AG09309 (cell line): ENCODE results near the gene ZNF688.
"Not testable (repeated sequence)": the region's sequence is repeated elsewhere in the genome, so short reads cannot be mapped to it uniquely, and the experiment has no call there.

Experiments used
- DNase-seq: peaks from one replicate; pipeline ENCODE4 v3.0.0-alpha.2; 2010; ENCODE audit warnings: low read depth
- H3K4me3 ChIP-seq: 2 replicates; pipeline ENCODE4 v1.5.1; 2011; ENCODE audit warnings: mild to moderate bottlenecking, low read depth, low read length, moderate library complexity; ENCODE audit not compliant: control insufficient read depth
- TF ChIP-seq, protein P1 (sequence below): IDR thresholded peaks from 2 replicates; pipeline ENCODE4 v1.5.1; 2011; ENCODE audit warnings: mild to moderate bottlenecking, low read depth, low read length, inconsistent platforms; ENCODE audit not compliant: insufficient read depth, control insufficient read depth; ENCODE audit errors: missing control alignments

The ZNF688 gene

GRCh38 chr16:30601966-30602365 is 30.5 kb upstream of the ZNF688 start:
- TF ChIP-seq, protein P1, sequence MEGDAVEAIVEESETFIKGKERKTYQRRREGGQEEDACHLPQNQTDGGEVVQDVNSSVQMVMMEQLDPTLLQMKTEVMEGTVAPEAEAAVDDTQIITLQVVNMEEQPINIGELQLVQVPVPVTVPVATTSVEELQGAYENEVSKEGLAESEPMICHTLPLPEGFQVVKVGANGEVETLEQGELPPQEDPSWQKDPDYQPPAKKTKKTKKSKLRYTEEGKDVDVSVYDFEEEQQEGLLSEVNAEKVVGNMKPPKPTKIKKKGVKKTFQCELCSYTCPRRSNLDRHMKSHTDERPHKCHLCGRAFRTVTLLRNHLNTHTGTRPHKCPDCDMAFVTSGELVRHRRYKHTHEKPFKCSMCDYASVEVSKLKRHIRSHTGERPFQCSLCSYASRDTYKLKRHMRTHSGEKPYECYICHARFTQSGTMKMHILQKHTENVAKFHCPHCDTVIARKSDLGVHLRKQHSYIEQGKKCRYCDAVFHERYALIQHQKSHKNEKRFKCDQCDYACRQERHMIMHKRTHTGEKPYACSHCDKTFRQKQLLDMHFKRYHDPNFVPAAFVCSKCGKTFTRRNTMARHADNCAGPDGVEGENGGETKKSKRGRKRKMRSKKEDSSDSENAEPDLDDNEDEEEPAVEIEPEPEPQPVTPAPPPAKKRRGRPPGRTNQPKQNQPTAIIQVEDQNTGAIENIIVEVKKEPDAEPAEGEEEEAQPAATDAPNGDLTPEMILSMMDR, result no peak
- DNase-seq, result no peak
- H3K4me3 ChIP-seq, result no peak overlapping the region

GRCh38 chr16:30600929-30601328 is 29.4 kb upstream of the ZNF688 start:
- no peak overlapping the region for H3K4me3 ChIP-seq
- no peak for DNase-seq
- TF ChIP-seq, protein P1, result no peak

DNA sequence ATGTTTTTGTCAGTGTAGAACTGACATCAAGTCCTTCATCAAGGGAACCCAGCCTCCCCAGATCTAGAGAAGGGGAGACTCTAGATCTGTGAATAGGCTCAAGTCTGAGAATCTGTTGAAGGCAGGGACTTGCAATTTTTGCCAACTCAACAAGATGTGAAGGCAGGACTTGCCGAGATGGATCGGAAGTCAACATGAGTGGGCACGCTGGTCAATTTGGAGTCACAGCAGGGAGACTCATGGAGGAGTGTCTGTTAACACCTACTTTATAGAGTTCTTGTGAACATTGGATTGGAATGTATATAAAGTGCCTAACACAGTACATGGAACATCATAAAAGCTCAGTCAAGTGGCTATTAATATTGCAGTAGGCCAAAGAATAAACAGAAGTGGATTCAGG is 28.7 kb upstream of the ZNF688 start:
- DNase-seq, result no peak
- no peak overlapping the region for H3K4me3 ChIP-seq
- TF ChIP-seq, protein P1, result no peak

- DNase-seq, result no peak
- no peak overlapping the region for H3K4me3 ChIP-seq
- TF ChIP-seq, protein P1, result no peak
These were observed 21.4 kb upstream of the ZNF688 start for GRCh38 chr16:30592871-30593270.

DNA sequence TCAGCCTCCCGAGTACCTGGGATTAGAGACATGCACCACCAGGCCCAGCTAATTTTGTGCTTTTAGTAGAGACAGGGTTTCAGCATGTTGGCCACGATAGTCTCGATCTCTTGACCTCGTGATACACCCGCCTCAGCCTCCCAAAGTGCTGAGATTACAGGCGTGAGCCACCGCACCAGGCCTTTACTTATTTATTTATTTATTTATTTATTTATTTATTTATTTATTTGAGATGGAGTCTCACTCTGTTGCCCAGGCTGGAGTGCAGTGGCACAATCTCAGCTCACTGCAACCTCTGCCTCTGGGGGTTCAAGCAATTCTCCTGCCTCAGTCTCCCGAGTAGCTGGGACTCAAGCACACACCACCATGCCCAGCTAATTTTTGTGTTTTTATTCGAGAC is 19.4 kb upstream of the ZNF688 start:
- H3K4me3 ChIP-seq, DNase-seq: not testable (repeated sequence)

DNA sequence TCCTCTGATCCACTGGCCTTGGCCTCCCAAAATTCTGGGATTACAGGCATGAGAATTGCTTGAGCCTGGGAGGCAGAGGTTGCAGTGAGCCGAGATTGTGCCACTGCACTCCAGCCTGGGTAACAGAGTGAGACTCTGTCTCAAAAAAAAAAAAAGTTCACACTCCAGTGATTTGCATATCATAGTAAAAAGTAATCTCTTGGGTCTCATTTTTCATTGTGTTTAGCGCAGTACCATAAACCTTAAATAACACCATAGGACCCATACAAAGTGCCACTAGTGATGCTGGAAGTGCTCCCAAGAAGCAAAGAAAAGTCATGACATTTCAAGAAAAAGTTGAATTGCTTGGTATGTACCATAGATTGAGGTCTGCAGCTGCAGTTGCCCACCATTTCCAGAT is 18.1 kb upstream of the ZNF688 start:
- H3K4me3 ChIP-seq, DNase-seq: not testable (repeated sequence)

GRCh38 chr16:30588651-30589050 is 17.1 kb upstream of the ZNF688 start:
- no peak overlapping the region for H3K4me3 ChIP-seq
- DNase-seq, result no peak
- TF ChIP-seq, protein P1, result no peak

DNA sequence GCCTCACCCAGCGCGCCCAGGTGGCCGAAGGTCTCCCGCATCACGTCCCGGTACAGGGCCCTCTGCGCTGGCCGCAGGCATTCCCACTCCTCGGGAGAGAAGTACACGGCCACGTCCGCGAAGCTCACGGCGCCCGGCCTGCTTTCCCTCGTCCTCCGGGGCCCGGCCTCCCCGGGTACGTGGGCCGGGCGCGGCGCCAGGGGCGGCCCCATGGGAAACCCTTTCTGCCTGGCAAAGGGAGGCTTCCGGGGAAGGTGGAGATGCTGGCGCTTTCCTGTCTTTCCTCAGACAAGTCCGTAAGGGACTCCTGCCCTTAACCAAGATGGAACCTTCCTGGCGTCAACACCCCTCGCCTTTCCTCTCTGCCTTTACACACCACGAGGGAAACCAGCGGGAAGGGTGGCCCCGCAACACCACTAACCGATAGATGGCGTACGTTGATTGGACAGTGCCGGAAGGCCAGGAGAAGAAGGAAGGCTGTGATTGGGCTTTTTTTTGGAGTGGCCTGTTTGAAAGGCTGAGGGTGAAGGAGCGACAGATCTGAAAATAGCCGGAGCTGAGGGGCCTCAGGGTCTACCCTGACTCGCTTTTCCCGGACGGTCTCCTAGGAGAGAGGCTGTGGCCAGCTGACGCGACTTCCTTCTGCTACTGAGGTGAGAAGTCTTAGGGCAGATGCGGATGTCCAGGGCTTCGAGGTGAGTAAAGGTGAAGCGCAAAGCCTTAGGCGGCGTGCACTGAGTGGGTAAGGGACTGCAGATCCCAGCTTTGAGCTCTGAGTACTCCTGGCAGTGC is 14.1 kb upstream of the ZNF688 start, which contains the start of gene ZNF785:
TSS of gene ZNF785 (minus strand) at position 298 of the 792 bp plus-strand sequence. CDS start at position 212, 86 bp downstream.
- TF ChIP-seq, protein P1, result peak; percentile 24
- peak; percentile 99 for DNase-seq
- H3K4me3 ChIP-seq, result peak within 1 kb of the TSS; percentile 73
